ENCODE measurements around the gene CSH2. TPM values are rescaled to one million over a fixed set of nuclear protein-coding genes. Genes with fewer than 3 reads are reported as not detected.
A peak's percentile ranks its signal among the peaks of the same experiment; 100 is the strongest.
"Not testable (repeated sequence)": the region's sequence is repeated elsewhere in the genome, so short reads cannot be mapped to it uniquely, and the experiment has no call there.

The CSH2 gene
- total RNA-seq, 1 donor from 2014 or later = not detected

DNA sequence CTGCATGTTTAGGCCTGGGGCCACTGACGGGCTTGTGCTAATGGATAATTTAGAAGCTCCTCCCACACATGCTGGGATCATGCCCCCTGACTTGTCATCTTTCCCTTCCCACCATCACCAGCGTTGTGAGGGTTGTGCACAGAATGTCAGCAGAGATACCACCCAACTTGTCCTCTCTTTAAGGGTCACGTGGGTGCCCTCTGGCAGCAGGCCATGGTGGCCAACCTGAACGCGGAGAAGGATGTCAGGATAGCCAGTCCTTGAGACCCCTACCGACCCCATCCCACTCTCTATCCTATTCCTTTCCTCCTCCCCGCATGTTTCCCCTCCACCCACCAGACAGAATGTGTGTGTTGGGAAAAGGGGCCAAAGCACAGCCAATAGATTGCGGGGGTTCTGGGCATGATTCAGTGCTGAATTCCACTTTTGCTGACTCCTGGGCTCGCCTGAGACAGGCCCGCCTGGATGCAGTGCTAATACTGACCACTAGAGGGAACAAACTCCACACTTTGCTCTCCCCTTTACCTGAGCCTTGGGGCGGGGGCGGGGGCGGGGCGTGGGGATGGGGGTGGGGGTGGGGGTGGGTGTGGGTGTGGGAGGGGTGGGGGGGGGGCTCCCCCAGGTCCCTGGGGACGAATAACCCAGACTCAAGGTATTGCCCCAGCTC, 8.6 kb upstream of the CSH2 start, which contains the start of gene GH2:
Gene GH2 (minus strand): TSS at position 10 of the 667 bp plus-strand sequence. CDS start 143 bp downstream, outside the sequence.
- H3K27me3 ChIP-seq = no peaks in the 10 kb centered on the region
- no peaks in the 10 kb centered on the region for H3K36me3 ChIP-seq
- no peaks in the 10 kb centered on the region for H3K9me3 ChIP-seq
- TF ChIP-seq CTCF (IDR thresholded peaks at IDR 0.05) = peak; percentile 26 to 63 (median 63)
- no peaks in the 10 kb centered on the region for H3K4me1 ChIP-seq
- no peak within 1 kb of the TSS for H3K4me3 ChIP-seq
- H3K27ac ChIP-seq = no peak within 1 kb of the TSS
- intact Hi-C loops (cut with DNase I) = no loop called here
- DNase-seq (ENCODE audit: low spot score in 2 of 2) = no peak

- H3K27ac ChIP-seq; DNase-seq (ENCODE audit: low spot score in 2 of 2); intact Hi-C loops (cut with DNase I): not testable (repeated sequence)
These were observed 7.9 kb upstream of the CSH2 start for GRCh38 chr17:63881337-63881736.

GRCh38 chr17:63880706-63881105, 7.2 kb upstream of the CSH2 start:
- H3K27ac ChIP-seq = no peak overlapping the region
- no peak for DNase-seq (ENCODE audit: low spot score in 2 of 2)
- intact Hi-C loops (cut with DNase I) = no loop called here
- no peaks in the 10 kb centered on the region for H3K36me3 ChIP-seq
- no peak for TF ChIP-seq CTCF (IDR thresholded peaks at IDR 0.05)
- H3K4me1 ChIP-seq = no peaks in the 10 kb centered on the region
- no peaks in the 10 kb centered on the region for H3K27me3 ChIP-seq
- no peaks in the 10 kb centered on the region for H3K9me3 ChIP-seq
- H3K4me3 ChIP-seq = no peak overlapping the region

More at GRCh38 chr17:63881337-63881736, 7.9 kb upstream of the CSH2 start:
- not testable (repeated sequence) for H3K9me3 ChIP-seq, H3K36me3 ChIP-seq, H3K4me1 ChIP-seq, H3K4me3 ChIP-seq, H3K27me3 ChIP-seq

DNA sequence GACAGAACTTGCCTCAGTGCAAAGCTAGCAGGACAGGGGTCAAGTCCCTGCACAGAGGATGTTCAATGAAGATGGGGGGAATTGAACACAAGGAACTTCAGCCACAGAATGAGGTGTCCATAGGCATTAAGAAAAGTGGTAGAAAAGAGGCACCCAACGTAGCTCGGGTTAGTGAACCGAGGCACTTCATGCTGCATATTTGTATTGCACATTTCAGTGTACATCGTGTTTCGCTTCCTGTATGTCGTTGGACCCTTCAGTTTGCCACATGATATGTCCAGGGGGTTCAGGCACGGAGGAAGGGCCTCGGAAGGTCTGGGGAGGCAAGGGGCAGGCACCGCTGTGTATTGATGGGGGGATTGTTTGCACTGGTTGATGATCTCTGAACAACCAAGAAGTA, 4.9 kb upstream of the CSH2 start:
- H3K4me1 ChIP-seq; DNase-seq (ENCODE audit: low spot score in 2 of 2); H3K27me3 ChIP-seq; H3K4me3 ChIP-seq; H3K9me3 ChIP-seq; intact Hi-C loops (cut with DNase I); H3K36me3 ChIP-seq; H3K27ac ChIP-seq: not testable (repeated sequence)

- H3K9me3 ChIP-seq; H3K4me1 ChIP-seq; H3K4me3 ChIP-seq; H3K27me3 ChIP-seq; H3K36me3 ChIP-seq; intact Hi-C loops (cut with DNase I); H3K27ac ChIP-seq; DNase-seq (ENCODE audit: low spot score in 2 of 2): not testable (repeated sequence)
These were observed 1.2 kb upstream of the CSH2 start for GRCh38 chr17:63874693-63875092.

- intact Hi-C loops (cut with DNase I); H3K4me3 ChIP-seq; H3K27me3 ChIP-seq; H3K36me3 ChIP-seq; H3K4me1 ChIP-seq; H3K27ac ChIP-seq; H3K9me3 ChIP-seq; DNase-seq (ENCODE audit: low spot score in 2 of 2): not testable (repeated sequence)
These were observed 667 bp upstream of the CSH2 start for GRCh38 chr17:63874061-63874626.

DNA sequence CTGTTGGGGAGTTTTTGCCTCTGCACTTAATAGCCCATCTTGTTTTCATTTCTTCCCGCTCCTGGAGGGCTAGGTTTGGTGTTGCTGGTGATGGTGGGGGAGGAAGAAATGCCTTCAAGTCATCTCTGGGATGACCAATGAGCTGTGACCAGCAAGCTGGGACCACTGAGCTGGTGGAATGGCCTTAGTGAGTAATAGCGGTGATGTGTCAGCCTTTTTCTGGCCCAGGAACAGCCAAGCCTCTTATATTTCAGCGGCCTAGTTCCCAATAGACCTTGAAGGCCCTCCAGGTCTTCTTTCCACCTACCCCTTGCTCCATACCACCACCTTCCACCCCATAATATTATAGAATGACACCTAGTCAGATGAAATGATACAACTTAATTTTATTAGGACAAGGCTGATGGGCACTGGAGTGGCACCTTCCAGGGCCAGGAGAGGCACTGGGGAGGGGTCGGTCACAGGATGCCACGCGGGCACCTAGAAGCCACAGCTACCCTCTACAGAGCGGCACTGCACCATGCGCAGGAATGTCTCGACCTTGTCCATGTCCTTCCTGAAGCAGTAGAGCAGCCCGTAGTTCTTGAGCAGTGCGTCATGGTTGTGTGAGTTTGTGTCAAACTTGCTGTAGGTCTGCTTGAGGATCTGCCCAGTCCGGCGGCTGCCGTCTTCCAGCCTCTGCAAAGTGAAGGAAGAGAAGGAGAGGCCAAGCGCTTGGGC, 1.7 kb downstream of the CSH2 start:
- intact Hi-C loops (cut with DNase I); DNase-seq (ENCODE audit: low spot score in 2 of 2): not testable (repeated sequence)

GRCh38 chr17:63870292-63870665, 3.2 kb downstream of the CSH2 start:
- H3K9me3 ChIP-seq; H3K4me1 ChIP-seq; H3K27ac ChIP-seq; H3K36me3 ChIP-seq; H3K4me3 ChIP-seq; H3K27me3 ChIP-seq; DNase-seq (ENCODE audit: low spot score in 2 of 2); intact Hi-C loops (cut with DNase I): not testable (repeated sequence)

More for the DNA sequence above, 1.7 kb downstream of the CSH2 start:
- H3K27me3 ChIP-seq, H3K27ac ChIP-seq, H3K4me3 ChIP-seq, H3K36me3 ChIP-seq, H3K4me1 ChIP-seq, H3K9me3 ChIP-seq: not testable (repeated sequence)

DNA sequence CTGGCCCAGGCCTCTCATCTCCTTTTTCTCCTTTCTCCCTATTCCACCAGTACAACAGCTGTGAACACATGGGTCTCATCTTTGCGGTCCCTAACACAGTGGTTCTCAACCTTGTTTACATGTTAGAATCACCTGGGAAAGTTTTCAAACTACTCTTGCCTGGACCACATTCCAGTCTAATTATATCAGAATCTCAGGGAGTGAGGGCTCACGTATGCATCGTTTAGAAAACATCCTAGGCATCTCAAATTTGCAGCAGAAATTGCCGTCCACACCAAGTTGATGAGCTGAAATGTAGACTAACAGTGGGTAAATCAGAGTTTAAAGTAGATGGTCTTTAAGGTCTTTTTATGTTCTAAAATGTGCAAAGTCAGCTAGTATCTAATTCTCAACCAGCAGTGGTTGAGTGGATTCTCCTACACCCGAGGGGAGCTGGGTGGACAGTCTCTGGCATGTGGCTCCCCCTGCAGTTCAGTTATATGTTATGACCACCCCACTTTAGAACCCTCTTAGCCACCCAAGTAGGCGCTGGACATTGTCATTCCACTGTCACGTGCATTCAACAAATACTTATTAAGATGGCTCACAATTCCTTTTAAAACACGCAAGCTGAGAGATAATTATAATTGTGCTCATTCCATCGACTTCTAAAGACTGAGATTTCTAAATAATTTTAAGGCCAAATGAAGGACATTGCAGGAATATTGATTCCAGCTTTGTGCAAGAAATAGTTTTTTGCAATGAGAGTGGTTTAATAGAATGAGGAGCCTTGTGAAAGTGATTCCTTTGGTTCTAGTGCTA, 3.8 kb downstream of the CSH2 start:
- H3K36me3 ChIP-seq; H3K27me3 ChIP-seq; H3K9me3 ChIP-seq; H3K27ac ChIP-seq; intact Hi-C loops (cut with DNase I); DNase-seq (ENCODE audit: low spot score in 2 of 2); H3K4me3 ChIP-seq; H3K4me1 ChIP-seq: not testable (repeated sequence)

DNA sequence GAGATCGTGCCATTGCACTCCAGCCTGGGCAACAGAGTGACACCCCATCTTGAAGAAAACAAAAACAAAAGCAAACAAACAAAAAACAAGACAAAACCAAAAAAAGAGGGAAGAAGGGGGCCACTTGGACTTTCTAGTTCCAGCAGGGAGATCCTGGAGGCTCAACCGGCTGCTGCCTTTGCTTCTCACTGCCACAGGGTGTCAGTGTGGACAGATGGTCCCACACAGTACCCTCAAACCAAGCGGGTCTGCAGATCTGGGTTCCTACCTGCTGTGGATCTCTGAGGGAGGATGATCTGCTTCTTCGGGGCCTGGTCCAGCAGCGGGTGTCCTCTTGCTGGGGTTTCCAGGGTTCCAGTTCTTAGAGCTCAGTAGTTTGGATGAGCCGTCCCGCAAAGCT, 6.9 kb downstream of the CSH2 start:
- H3K4me3 ChIP-seq; H3K9me3 ChIP-seq; H3K27ac ChIP-seq; H3K4me1 ChIP-seq; intact Hi-C loops (cut with DNase I); DNase-seq (ENCODE audit: low spot score in 2 of 2); H3K36me3 ChIP-seq; H3K27me3 ChIP-seq: not testable (repeated sequence)

All from ascending aorta (tissue), 2 donors.